ENCODE measurements around the gene SAXO1. TPM values are rescaled to one million over a fixed set of nuclear protein-coding genes. Genes with fewer than 3 reads are reported as not detected.

Gene SAXO1
- total RNA-seq, 1 donor from 2014 or later, result 0.09 TPM

DNA sequence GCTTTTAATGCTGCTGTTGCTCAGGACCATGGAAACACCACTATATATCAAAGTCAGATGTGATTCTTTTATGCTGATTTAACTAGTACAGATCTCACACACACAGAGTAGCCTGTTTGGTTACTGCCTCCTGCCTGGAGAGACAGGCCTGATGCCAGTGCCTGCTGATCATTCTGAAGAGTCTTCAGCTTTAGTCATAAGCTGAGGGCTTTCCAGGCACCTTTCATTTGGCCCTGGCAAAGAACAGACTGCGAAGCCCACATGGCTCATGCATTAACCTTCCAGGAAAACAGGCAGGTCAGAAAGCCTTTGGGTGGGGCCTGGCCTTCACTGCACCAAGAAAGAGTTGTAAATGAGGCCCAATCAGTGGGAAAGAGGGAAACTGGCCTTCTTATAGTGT is 144.7 kb downstream of the SAXO1 start:
- Histone ChIP-seq H3K36me3 (no peaks in the 10 kb centered on the region), H2AFZ (replicated peaks) (no peak overlapping the region), H4K20me1 (ENCODE audit: low read depth) (no peaks in the 10 kb centered on the region), H3K9me3 (ENCODE audit: low read depth) (no peaks in the 10 kb centered on the region), H3K9ac (no peak overlapping the region), H3F3A (ENCODE audit: low read depth) (no peaks in the 10 kb centered on the region), H3K27me3 (no peaks in the 10 kb centered on the region), H3K79me2 (ENCODE audit: low read depth) (no peaks in the 10 kb centered on the region), H3K4me3 (no peak overlapping the region), H3K4me2 (no peak overlapping the region), H3K27ac (no peak overlapping the region), H3K4me1 (no peaks in the 10 kb centered on the region)
- H3K9me3 Mint-ChIP-seq, result peaks cover 6% of the 10 kb centered on the region
- peaks cover 2% of the 10 kb centered on the region for H3K27me3 Mint-ChIP-seq (ENCODE audit: insufficient read depth, low read depth)
- H3K36me3 Mint-ChIP-seq, result no peaks in the 10 kb centered on the region
- DNase-seq (ENCODE audit: low spot score), result no peak
- no peak overlapping the region for H3K4me3 Mint-ChIP-seq
- no peaks in the 10 kb centered on the region for H3K4me1 Mint-ChIP-seq
- TF ChIP-seq, protein P1, sequence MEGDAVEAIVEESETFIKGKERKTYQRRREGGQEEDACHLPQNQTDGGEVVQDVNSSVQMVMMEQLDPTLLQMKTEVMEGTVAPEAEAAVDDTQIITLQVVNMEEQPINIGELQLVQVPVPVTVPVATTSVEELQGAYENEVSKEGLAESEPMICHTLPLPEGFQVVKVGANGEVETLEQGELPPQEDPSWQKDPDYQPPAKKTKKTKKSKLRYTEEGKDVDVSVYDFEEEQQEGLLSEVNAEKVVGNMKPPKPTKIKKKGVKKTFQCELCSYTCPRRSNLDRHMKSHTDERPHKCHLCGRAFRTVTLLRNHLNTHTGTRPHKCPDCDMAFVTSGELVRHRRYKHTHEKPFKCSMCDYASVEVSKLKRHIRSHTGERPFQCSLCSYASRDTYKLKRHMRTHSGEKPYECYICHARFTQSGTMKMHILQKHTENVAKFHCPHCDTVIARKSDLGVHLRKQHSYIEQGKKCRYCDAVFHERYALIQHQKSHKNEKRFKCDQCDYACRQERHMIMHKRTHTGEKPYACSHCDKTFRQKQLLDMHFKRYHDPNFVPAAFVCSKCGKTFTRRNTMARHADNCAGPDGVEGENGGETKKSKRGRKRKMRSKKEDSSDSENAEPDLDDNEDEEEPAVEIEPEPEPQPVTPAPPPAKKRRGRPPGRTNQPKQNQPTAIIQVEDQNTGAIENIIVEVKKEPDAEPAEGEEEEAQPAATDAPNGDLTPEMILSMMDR (IDR thresholded peaks at IDR 0.05), result no peak
- no peak for TF ChIP-seq EZH2 (IDR thresholded peaks at IDR 0.05)
- TF ChIP-seq EZH2phosphoT487 (IDR thresholded peaks at IDR 0.05), result no peak
- no peak overlapping the region for H3K27ac Mint-ChIP-seq

DNA sequence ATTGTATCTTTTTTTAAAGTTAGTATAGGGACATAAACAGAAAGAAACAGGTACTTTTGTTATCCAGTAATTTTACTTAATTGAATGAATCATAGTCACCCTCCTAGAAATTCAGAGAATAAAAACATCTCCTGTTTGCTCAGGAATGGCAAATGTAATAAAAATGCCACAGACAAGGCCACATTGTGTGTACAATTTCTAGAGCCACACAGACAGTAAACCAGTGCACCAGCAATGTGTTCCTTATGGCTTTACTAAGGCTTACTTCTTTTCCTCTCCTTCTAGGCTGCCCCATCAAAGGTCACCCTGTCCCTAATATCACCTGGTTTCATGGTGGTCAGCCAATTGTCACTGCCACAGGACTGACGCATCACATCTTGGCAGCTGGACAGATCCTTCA is 145.5 kb downstream of the SAXO1 start:
- no peaks in the 10 kb centered on the region for H3K36me3 Mint-ChIP-seq
- H3K4me3 ChIP-seq, result no peak overlapping the region
- H3K36me3 ChIP-seq, result no peaks in the 10 kb centered on the region
- H3K4me1 ChIP-seq, result no peaks in the 10 kb centered on the region
- peaks cover 6% of the 10 kb centered on the region for H3K27me3 Mint-ChIP-seq (ENCODE audit: insufficient read depth, low read depth)
- DNase-seq (ENCODE audit: low spot score), result no peak
- H3K9me3 ChIP-seq (ENCODE audit: low read depth), result no peaks in the 10 kb centered on the region
- H2AFZ ChIP-seq (replicated peaks), result no peak overlapping the region
- H3K27ac ChIP-seq, result no peak overlapping the region
- no peaks in the 10 kb centered on the region for H3F3A ChIP-seq (ENCODE audit: low read depth)
- H3K4me2 ChIP-seq, result no peak overlapping the region
- H4K20me1 ChIP-seq (ENCODE audit: low read depth), result no peaks in the 10 kb centered on the region
- peaks cover 11% of the 10 kb centered on the region for H3K9me3 Mint-ChIP-seq
- TF ChIP-seq EZH2 (IDR thresholded peaks at IDR 0.05) (no peak), EZH2phosphoT487 (IDR thresholded peaks at IDR 0.05) (no peak)
- TF ChIP-seq, protein P1 (IDR thresholded peaks at IDR 0.05), result no peak
- no peaks in the 10 kb centered on the region for H3K4me1 Mint-ChIP-seq
- no peaks in the 10 kb centered on the region for H3K79me2 ChIP-seq (ENCODE audit: low read depth)
- no peaks in the 10 kb centered on the region for H3K27me3 ChIP-seq
- H3K4me3 Mint-ChIP-seq, result no peak overlapping the region
- H3K9ac ChIP-seq, result no peak overlapping the region
- H3K27ac Mint-ChIP-seq, result no peak overlapping the region

DNA sequence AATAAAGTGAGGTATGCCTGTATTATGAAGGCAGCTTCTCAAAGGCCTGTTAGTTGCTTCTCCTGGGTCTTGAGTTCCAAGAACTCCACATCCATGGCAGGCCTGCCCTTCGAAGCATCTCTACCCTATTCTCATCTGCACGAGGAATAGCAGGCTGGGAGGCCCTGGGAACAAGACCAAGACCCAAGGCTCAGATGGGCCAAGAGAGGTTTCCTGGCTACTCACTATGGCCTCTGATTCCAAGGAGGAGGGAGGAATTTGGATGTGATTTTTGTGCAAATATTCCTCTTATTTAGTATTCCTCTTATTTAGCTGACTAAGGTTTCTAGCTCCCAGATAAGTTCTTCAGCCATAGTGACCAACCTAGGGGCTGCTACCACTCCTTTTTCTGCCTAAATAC is 151.3 kb downstream of the SAXO1 start:
- Histone ChIP-seq H3K79me2 (ENCODE audit: low read depth) (no peaks in the 10 kb centered on the region), H3K27me3 (no peaks in the 10 kb centered on the region), H3K27ac (no peak overlapping the region), H3F3A (ENCODE audit: low read depth) (no peaks in the 10 kb centered on the region), H3K4me2 (no peak overlapping the region), H3K9ac (no peak overlapping the region), H3K4me1 (no peaks in the 10 kb centered on the region), H3K9me3 (ENCODE audit: low read depth) (no peaks in the 10 kb centered on the region), H3K36me3 (no peaks in the 10 kb centered on the region), H2AFZ (replicated peaks) (no peak overlapping the region), H3K4me3 (no peak overlapping the region), H4K20me1 (ENCODE audit: low read depth) (no peaks in the 10 kb centered on the region)
- TF ChIP-seq EZH2phosphoT487 (IDR thresholded peaks at IDR 0.05) (no peak), EZH2 (IDR thresholded peaks at IDR 0.05) (no peak)
- TF ChIP-seq, protein P1 (IDR thresholded peaks at IDR 0.05), result no peak
- H3K9me3 Mint-ChIP-seq, result peaks cover 11% of the 10 kb centered on the region
- no peaks in the 10 kb centered on the region for H3K4me1 Mint-ChIP-seq
- peaks cover 6% of the 10 kb centered on the region for H3K27me3 Mint-ChIP-seq (ENCODE audit: insufficient read depth, low read depth)
- H3K4me3 Mint-ChIP-seq, result no peak overlapping the region
- H3K27ac Mint-ChIP-seq, result no peak overlapping the region
- no peak for DNase-seq (ENCODE audit: low spot score)
- H3K36me3 Mint-ChIP-seq, result no peaks in the 10 kb centered on the region

Data from neural progenitor cell (in vitro differentiated cells).